Measurements from ENCODE around the gene GCLC. TPM values are rescaled to one million over a fixed set of nuclear protein-coding genes. Genes with fewer than 3 reads are reported as not detected.

The GCLC gene
- total and polyA plus RNA-seq, 2 experiments from 2014 or later = 16.9 to 40.3 TPM

DNA sequence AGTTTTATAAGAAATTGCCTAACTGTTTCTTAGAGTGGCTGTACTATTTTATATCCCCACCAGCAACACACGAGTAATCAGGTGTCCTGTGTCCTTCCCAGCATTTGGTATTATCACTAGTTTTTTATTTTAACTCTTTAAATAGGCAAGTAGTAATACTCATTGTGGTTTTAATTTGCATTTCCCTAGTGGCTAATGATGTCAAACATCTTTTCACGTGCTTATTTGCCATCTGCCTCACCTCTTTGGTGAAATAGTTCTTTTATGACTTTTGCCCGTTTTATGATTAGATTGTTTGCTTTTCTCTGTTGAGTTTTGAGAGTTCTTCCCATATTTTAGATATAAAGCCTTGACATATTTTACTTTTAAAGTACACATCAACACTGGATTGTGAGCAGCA, 57.8 kb downstream of the GCLC start:
- H3F3A ChIP-seq (replicated peaks; ENCODE audit: low read depth) = no peaks in the 10 kb centered on the region
- H3K4me1 ChIP-seq (ENCODE audit: insufficient read depth) = no peaks in the 10 kb centered on the region
- H2AFZ ChIP-seq = no peak overlapping the region
- TF ChIP-seq, protein P1, sequence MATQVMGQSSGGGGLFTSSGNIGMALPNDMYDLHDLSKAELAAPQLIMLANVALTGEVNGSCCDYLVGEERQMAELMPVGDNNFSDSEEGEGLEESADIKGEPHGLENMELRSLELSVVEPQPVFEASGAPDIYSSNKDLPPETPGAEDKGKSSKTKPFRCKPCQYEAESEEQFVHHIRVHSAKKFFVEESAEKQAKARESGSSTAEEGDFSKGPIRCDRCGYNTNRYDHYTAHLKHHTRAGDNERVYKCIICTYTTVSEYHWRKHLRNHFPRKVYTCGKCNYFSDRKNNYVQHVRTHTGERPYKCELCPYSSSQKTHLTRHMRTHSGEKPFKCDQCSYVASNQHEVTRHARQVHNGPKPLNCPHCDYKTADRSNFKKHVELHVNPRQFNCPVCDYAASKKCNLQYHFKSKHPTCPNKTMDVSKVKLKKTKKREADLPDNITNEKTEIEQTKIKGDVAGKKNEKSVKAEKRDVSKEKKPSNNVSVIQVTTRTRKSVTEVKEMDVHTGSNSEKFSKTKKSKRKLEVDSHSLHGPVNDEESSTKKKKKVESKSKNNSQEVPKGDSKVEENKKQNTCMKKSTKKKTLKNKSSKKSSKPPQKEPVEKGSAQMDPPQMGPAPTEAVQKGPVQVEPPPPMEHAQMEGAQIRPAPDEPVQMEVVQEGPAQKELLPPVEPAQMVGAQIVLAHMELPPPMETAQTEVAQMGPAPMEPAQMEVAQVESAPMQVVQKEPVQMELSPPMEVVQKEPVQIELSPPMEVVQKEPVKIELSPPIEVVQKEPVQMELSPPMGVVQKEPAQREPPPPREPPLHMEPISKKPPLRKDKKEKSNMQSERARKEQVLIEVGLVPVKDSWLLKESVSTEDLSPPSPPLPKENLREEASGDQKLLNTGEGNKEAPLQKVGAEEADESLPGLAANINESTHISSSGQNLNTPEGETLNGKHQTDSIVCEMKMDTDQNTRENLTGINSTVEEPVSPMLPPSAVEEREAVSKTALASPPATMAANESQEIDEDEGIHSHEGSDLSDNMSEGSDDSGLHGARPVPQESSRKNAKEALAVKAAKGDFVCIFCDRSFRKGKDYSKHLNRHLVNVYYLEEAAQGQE (IDR thresholded peaks at IDR 0.05; ENCODE audit: unreplicated experiment) = no peak
- TF ChIP-seq JUNB (IDR thresholded peaks at IDR 0.05; ENCODE audit: unreplicated experiment) (no peak), EZH2 (IDR thresholded peaks at IDR 0.05; ENCODE audit: low read depth, unreplicated experiment) (no peak), NANOG (IDR thresholded peaks at IDR 0.05; ENCODE audit: borderline replicate concordance) (no peak), EZH2phosphoT487 (IDR thresholded peaks at IDR 0.05; ENCODE audit: unreplicated experiment) (no peak), POLR2AphosphoS5 (IDR thresholded peaks at IDR 0.05; ENCODE audit: low read depth) (no peak), ZNF331 (CRISPR knock-in tag; IDR thresholded peaks at IDR 0.05; ENCODE audit: low read depth) (no peak), CREB1 (CRISPR knock-in tag; IDR thresholded peaks at IDR 0.05; ENCODE audit: low read depth) (no peak)
- TF ChIP-seq, protein P2, sequence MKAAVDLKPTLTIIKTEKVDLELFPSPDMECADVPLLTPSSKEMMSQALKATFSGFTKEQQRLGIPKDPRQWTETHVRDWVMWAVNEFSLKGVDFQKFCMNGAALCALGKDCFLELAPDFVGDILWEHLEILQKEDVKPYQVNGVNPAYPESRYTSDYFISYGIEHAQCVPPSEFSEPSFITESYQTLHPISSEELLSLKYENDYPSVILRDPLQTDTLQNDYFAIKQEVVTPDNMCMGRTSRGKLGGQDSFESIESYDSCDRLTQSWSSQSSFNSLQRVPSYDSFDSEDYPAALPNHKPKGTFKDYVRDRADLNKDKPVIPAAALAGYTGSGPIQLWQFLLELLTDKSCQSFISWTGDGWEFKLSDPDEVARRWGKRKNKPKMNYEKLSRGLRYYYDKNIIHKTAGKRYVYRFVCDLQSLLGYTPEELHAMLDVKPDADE (IDR thresholded peaks at IDR 0.05) = no peak
- TF ChIP-seq, protein P3, sequence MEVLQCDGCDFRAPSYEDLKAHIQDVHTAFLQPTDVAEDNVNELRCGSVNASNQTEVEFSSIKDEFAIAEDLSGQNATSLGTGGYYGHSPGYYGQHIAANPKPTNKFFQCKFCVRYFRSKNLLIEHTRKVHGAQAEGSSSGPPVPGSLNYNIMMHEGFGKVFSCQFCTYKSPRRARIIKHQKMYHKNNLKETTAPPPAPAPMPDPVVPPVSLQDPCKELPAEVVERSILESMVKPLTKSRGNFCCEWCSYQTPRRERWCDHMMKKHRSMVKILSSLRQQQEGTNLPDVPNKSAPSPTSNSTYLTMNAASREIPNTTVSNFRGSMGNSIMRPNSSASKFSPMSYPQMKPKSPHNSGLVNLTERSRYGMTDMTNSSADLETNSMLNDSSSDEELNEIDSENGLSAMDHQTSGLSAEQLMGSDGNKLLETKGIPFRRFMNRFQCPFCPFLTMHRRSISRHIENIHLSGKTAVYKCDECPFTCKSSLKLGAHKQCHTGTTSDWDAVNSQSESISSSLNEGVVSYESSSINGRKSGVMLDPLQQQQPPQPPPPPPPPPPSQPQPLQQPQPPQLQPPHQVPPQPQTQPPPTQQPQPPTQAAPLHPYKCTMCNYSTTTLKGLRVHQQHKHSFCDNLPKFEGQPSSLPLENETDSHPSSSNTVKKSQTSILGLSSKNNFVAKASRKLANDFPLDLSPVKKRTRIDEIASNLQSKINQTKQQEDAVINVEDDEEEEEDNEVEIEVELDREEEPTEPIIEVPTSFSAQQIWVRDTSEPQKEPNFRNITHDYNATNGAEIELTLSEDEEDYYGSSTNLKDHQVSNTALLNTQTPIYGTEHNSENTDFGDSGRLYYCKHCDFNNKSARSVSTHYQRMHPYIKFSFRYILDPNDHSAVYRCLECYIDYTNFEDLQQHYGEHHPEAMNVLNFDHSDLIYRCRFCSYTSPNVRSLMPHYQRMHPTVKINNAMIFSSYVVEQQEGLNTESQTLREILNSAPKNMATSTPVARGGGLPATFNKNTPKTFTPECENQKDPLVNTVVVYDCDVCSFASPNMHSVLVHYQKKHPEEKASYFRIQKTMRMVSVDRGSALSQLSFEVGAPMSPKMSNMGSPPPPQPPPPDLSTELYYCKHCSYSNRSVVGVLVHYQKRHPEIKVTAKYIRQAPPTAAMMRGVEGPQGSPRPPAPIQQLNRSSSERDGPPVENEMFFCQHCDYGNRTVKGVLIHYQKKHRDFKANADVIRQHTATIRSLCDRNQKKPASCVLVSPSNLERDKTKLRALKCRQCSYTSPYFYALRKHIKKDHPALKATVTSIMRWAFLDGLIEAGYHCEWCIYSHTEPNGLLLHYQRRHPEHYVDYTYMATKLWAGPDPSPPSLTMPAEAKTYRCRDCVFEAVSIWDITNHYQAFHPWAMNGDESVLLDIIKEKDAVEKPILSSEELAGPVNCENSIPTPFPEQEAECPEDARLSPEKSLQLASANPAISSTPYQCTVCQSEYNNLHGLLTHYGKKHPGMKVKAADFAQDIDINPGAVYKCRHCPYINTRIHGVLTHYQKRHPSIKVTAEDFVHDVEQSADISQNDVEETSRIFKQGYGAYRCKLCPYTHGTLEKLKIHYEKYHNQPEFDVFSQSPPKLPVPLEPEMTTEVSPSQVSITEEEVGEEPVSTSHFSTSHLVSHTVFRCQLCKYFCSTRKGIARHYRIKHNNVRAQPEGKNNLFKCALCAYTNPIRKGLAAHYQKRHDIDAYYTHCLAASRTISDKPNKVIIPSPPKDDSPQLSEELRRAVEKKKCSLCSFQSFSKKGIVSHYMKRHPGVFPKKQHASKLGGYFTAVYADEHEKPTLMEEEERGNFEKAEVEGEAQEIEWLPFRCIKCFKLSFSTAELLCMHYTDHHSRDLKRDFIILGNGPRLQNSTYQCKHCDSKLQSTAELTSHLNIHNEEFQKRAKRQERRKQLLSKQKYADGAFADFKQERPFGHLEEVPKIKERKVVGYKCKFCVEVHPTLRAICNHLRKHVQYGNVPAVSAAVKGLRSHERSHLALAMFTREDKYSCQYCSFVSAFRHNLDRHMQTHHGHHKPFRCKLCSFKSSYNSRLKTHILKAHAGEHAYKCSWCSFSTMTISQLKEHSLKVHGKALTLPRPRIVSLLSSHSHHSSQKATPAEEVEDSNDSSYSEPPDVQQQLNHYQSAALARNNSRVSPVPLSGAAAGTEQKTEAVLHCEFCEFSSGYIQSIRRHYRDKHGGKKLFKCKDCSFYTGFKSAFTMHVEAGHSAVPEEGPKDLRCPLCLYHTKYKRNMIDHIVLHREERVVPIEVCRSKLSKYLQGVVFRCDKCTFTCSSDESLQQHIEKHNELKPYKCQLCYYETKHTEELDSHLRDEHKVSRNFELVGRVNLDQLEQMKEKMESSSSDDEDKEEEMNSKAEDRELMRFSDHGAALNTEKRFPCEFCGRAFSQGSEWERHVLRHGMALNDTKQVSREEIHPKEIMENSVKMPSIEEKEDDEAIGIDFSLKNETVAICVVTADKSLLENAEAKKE (CRISPR knock-in tag; IDR thresholded peaks at IDR 0.05) = no peak
- TF ChIP-seq, protein P4, sequence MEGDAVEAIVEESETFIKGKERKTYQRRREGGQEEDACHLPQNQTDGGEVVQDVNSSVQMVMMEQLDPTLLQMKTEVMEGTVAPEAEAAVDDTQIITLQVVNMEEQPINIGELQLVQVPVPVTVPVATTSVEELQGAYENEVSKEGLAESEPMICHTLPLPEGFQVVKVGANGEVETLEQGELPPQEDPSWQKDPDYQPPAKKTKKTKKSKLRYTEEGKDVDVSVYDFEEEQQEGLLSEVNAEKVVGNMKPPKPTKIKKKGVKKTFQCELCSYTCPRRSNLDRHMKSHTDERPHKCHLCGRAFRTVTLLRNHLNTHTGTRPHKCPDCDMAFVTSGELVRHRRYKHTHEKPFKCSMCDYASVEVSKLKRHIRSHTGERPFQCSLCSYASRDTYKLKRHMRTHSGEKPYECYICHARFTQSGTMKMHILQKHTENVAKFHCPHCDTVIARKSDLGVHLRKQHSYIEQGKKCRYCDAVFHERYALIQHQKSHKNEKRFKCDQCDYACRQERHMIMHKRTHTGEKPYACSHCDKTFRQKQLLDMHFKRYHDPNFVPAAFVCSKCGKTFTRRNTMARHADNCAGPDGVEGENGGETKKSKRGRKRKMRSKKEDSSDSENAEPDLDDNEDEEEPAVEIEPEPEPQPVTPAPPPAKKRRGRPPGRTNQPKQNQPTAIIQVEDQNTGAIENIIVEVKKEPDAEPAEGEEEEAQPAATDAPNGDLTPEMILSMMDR (conservative IDR thresholded peaks at IDR 0.05; ENCODE audit: low read depth in 2 of 2) = no peak
- H3K9me2 ChIP-seq (ENCODE audit: insufficient read depth) = no peaks in the 10 kb centered on the region
- H3K36me3 Mint-ChIP-seq (ENCODE audit: low read depth) = no peaks in the 10 kb centered on the region
- H3K27me3 Mint-ChIP-seq (ENCODE audit: insufficient read depth, low read depth, poor library complexity) = peaks cover 2% of the 10 kb centered on the region
- H3K9me3 Mint-ChIP-seq = peaks cover 3% of the 10 kb centered on the region; the same call in 1 of the 3 replicates
- H3K27me3 ChIP-seq (ENCODE audit: insufficient read depth) = no peaks in the 10 kb centered on the region
- H3K79me2 ChIP-seq (replicated peaks; ENCODE audit: insufficient read depth) = no peaks in the 10 kb centered on the region
- H3K4me2 ChIP-seq = no peak overlapping the region
- H3K4me1 Mint-ChIP-seq = no peaks in the 10 kb centered on the region
- no peak overlapping the region for H3K27ac Mint-ChIP-seq
- H4K20me1 ChIP-seq (replicated peaks; ENCODE audit: insufficient read depth) = no peaks in the 10 kb centered on the region
- no peak overlapping the region for H3K27ac ChIP-seq (ENCODE audit: low read depth)
- no peak overlapping the region for H3K4me3 Mint-ChIP-seq
- H3K36me3 ChIP-seq (ENCODE audit: insufficient read depth) = no peaks in the 10 kb centered on the region
- H3K4me3 ChIP-seq = no peak overlapping the region
- ATAC-seq = no peak
- no peak for DNase-seq (ENCODE audit: low spot score)
